ENCODE measurements around the gene ASPM.

- TF ChIP-seq, protein P1, sequence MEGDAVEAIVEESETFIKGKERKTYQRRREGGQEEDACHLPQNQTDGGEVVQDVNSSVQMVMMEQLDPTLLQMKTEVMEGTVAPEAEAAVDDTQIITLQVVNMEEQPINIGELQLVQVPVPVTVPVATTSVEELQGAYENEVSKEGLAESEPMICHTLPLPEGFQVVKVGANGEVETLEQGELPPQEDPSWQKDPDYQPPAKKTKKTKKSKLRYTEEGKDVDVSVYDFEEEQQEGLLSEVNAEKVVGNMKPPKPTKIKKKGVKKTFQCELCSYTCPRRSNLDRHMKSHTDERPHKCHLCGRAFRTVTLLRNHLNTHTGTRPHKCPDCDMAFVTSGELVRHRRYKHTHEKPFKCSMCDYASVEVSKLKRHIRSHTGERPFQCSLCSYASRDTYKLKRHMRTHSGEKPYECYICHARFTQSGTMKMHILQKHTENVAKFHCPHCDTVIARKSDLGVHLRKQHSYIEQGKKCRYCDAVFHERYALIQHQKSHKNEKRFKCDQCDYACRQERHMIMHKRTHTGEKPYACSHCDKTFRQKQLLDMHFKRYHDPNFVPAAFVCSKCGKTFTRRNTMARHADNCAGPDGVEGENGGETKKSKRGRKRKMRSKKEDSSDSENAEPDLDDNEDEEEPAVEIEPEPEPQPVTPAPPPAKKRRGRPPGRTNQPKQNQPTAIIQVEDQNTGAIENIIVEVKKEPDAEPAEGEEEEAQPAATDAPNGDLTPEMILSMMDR (IDR thresholded peaks at IDR 0.05) = no peak
- TF ChIP-seq POLR2A (IDR thresholded peaks at IDR 0.05) (no peak), POLR2AphosphoS5 (IDR thresholded peaks at IDR 0.05) (no peak)
Measured at GRCh38 chr1:197073978-197074377, 72.5 kb downstream of the ASPM start.

Measured in prostate gland (tissue), 2 donors.